ENCODE results near the gene APBA2.

APBA2 gene

DNA sequence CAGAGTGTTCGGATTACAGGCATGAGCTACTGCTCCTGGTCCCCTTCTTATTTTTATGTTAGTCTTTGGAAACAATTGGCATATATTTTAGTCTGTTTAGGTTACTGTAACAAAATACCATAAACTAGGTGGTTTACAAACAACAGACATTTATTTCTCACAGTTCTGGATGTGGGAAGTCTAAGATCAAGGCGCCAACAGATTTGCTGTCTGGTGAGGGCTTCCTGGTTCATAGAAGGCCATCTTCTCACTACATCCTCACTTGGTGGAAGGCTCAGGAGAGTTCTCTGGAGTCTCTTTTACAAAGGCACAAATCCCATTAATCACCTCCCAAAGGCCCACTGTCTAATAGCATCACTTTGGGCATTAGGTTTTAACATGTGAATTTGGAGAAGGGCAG, 101.0 kb downstream of the APBA2 start:
- no peak for DNase-seq

DNA sequence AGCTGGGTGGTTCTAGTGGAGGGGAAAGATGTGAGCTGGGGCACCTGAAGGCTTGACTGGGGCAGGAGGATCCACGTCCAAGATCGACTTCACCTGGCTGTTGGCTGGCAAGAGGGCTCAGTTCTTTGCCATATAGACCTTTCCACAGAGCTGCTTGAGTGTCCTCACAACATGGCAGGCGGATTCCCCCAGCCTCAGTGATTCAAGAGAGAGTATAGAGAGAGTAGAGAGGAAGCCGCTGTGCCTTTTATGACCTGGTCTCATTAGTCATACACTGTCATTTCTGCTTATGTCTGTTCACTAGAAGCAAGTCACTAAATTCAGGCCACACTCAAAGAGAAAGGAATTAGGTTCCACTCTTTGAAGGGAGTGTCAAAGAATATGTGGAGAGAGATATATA, 101.6 kb downstream of the APBA2 start:
- DNase-seq, result no peak

DNA sequence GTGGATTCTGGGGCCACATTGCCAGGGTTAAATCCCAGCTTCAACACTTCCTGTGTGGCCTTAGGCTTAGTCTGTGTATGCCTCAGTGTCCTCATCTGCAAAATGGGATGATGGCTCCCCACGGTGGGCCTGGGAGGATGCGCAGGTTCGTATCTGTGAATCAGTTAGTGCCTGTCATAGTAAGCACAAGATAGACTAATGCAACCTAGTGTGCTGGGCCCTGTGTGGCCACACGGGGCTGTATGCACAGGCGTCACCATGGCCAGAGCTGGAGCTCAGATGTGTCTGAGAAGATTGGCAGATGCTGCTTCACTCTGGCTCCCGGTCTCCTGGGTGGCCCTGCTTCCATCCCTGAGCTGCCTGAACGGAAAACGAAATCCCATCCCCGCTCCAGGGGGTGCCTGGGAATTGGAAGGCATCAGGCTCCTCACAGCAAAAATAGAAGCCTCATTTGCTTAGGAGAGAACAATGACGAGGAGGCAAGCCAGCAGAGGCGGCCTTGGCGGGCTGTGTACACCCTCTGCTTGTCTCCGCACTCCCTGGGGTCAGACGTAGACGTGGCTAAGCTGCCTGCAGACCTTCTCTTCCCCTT, 103.6 kb downstream of the APBA2 start:
- DNase-seq, result no peak

DNA sequence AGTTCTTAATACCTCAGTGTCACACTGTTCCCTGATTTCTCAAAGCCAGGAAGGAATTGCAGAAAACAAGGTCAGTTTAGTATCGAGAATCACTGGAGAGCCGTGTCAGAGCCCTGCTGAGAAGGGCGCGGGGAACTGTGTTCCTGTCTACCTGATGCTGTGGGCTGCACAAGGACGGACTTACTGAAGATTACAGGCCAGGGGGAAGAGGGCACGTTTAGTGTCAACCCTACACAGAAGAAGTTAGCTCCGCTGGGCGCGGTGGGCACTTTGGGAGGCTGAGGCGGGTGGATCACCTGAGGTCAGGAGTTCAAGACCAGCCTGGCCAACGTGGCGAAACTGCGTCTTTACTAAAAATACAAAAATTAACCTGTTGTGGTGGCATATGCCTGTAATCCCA, 104.1 kb downstream of the APBA2 start:
- DNase-seq, result no peak

DNA sequence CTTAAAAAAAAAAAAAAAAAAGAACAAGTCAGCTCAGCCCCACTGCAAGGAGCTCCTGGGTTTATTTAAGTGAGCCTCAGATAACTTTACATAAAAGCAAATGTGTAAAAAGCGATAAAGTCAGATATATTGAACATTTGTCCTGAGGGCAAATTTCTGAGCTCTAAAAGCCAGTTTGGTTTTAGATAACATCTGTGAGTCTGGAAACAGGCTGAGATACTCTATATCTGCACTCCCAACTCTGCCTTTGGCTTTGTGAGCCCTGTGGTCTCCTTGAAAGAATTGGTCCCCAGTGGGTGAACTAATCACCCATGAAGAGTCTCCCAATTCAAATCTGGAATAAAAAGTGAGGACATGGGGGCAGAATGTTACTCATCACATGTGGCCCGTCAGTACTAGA, 104.6 kb downstream of the APBA2 start:
- DNase-seq, result no peak

DNA sequence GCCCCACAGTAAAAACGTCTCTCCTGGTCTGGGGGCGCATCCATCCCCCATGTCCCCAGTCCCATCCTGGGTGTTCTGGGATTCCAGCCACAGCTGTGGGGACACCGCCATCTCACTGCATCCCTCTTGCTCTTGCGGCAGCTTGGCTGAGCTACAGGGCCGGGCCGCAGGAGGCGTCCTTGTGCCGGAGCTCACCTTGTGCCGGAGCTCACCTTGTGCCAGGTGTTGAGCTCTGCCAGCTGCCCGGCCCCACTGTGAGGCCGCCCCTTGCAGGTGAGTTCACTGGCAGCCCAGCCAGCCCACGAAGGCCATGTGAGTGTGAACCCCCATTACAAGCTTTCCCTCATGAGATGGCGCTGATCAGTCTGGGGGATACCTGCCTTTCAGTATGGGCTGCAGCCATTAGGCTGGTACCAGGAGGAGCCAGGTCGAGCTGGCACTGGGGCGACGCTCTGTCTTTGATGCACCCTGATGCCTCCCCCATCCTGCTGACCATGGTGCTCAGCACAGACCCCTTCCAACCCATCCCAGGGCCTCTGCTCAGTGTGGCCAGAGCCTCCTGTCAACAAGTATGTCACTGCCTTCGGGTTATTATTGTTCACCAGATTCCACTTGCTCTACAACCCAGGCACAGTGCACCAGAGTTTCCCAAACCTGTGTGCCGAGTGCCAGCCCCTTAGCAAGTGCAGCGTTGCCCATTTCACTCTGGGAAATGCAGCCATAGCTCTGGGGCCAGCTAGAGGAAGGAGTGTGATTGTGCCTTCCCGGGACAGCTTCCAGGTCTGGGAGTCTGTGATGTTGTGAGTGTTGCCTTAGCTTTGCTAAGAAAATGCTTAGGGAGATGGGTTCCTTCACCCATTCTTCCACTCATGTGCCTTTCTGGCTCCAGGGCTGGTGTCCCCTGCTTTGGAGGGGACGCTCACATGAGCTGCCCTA, 105.7 kb downstream of the APBA2 start:
- DNase-seq, result no peak

DNA sequence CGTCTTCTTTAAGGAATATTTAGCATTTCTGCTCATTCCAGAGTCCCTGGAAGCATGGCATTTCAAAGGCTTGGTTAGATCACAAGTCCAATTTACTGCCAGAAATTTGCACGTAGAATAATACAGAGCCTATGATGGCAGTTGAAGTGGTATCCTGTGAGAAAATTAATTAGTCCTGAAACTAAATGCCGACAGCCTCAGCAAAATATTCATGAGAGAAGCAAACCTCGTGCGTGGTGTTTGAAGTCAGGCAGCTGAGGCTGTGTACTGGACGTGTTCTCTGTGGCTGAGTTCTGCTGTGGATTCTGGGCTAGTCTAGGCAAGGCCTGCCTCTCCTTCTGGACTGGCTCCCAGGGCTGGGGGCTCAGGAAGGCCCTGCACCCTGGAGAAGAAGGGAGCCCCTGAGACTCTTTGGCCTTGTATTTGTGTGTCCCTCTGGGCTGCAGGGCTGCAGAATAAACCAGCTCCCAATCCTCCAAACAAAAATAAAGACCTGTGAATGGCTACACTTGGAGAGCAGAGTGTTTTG, 106.6 kb downstream of the APBA2 start:
- DNase-seq, result no peak

DNA sequence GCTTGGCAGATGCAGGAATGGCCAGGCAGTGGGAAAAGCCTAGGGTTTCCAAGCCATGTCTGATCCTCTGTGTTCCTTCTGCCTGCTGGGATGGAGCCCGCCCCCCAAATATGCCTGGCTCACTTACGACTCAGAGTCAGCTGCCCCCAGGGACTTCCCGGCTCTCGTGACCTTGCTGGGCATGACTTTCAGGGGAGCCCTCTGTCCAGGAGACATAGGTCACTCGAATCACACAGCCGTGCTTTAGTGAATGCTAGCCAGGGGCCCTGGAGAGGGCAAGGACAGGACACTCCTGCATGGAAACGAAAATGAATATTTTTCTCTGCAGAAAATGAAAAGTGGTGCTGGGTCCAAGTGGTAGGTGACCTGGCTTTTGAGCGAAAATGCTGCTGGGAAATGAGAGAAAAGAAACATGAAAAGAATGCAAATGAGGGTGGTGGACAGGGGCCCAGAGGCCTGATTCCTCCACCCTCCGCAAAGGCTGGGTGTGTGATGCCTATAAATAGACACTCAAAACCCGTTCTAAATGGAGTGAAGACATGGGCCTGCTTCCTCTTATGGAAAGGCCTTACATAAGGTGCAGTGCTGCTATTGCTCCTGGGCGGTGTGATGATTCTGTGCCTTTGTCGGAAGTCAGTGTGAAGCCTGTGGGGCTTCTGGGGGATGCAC, 107.4 kb downstream of the APBA2 start:
- no peak for DNase-seq

DNA sequence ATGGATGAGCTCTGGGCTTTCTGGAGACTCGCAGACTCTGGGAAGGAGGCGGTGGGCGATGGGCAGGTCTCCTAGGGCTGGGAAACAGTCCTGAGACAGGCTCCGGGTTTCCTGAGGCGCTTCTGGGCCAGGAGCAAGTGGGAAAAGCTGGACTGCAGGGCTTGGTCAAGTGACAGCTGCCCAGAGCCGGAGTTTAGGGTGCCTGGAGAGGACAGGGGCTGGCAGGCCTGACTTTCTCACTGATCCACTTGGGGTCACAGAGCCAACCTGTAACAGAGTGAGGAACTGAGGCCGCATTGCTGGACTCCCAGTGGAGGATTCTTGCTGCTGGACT, 107.9 kb downstream of the APBA2 start:
- no peak for DNase-seq

DNA sequence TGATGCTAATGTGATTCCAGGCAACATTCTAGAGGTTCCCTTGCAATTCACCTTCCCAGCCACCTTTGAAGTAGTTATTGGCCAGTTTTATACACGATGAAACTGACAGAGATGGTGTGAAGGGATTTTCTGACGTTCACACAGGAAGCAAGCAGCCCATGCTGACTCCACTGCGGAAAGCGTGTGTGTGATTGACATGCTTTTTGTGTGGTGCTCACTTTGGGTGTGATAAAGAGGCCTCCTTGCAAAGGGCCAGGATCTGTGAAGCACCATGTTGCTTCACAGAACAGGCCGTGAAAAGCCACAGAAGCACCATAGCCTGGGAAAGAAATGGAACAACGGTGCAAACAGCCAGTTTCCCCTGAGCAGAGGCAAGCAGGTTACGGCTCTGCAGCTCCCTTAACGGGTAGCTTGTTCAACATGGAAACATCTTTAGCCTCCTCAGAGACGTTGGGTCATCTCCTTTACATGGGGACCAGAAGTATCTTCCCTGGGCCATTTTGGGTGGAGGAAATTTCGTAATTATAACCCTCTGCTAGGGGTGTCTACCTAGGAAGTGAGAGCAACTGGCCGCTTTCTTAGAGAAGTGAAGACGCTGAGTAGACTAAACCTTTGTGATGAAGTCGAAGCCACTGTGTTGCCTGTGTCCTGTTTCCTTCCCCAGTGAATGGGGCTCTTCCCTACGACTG, 108.5 kb downstream of the APBA2 start:
- no peak for DNase-seq

DNA sequence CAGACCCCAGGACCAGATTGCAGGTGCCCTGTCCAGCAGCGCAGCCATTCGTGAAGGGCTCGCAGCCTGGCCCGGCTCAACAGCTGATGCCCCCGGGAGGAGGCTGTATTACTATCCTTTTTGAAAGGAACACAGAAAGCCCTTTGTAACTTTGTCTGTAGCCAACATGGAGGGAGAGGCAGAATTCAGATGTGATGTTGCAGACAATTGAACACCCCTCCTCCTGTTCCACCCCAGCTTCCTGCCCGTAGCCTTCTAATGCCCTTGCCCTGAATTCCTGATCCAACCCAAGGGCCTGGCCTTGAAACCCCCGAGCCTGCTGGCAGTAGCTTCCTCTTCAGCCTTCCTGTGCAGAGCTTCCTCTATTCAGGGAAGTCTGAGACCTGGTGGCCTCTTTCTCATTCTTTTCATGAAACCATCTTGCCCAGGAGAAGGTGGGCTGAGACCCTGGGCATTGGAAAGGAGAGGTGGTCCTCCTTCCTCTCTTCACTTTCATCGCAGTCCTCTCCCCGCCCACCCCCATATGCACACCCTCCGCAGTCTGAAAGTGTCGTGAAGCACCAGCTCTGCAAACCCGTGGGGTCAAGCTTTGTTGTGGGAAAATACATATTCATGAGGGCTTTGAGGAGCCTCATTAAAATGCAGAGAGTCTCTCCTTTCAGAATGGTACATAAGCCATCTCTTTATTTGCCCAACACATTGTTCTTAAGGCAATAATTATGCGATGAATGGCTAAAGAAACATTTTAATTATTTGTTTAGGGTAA, 109.2 kb downstream of the APBA2 start:
- no peak for DNase-seq

DNA sequence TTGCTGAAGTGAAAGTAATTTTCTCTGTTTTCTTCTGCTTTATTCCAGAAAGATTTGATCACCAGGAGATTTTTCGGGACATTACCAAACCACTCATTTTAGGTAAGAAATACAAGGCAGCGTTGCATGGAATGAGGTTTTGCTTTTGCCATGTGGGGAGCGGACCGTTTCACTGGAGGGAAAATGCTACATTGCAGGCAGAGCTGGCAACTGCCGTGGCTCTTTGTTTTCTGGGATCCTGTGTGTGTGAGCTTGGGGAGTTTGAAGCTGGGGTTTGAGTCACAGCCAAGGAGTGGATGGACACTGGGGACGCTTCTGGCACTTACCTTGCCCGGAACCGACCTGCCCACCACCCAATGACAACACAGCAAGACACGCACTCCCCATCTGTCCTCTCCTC, 109.9 kb downstream of the APBA2 start:
- no peak for DNase-seq

DNA sequence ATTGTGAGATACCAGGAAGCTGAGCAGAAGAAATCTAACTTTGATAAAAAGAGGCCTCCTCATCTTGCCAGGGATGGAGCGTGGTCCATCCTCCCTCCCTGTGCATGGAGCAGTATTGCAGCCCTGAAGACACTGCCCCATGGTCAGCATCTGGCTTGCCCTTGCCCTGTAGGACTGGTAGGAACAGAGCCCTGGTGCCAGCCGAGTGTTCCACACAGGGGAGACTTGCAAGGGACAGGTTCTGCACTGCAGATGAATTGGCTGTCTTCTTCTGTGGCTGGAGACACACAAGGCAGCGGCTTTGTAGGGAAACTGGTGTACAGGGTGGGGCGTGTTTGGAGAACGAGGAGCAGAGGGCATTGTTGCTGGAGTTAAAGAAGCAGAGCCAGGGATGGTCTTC, 110.5 kb downstream of the APBA2 start:
- DNase-seq, result no peak

DNA sequence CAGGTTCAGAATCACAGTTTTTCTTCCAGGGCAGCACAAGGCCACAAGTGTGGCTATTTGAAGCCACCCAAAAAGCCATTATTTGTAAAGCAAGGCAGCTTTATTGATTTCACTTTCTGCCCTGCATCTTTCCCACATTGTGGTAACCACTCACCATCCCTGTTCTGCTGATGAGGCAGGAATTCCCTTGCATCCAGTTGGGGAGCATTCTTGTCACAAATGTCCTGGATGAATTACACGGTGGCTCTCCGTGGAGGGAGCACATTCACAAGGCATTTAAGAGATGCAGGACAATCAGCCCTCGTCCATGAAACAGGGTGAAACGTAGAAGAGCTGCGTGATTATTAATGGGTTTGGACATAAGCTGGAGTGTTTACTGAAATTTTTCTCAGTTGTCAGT, 111.2 kb downstream of the APBA2 start:
- no peak for DNase-seq

DNA sequence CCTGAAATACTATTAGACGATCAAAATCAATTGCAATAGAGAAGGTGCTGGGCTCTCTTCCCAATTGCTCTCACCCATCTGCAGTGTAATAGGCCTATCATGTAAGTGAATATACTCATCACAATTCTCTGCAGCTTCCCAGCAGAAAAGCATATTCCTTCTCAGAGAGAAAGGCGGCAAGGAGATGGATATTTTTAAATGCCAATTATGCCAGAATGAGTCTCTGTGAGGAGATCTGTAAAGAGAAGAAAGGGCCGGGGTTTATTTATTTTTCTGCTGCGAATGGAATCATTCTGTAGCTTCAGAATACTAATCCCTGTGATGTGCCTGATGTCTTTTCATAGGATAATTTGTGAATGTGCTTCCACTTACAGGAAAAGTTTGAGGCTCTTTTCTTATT, 112.0 kb downstream of the APBA2 start:
- no peak for DNase-seq

DNA sequence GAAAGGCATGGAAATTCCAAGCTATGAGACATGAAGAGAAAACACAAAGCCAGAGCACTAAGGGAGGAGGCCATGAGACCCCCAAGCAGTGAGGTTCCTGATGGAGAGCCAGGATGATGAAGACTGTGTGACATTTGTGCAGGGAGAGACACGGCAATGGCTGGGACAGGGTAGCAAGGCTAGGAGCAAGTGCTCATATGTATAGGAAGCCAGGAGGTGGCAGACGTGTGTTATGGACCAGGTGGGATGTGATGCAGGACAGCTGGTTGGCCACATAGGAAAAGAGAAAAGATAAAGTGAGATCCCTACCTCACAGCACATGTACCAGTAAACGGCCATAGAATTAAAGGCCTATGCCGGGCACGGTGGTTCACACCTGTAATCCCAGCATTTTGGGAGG, 112.7 kb downstream of the APBA2 start:
- DNase-seq, result no peak

DNA sequence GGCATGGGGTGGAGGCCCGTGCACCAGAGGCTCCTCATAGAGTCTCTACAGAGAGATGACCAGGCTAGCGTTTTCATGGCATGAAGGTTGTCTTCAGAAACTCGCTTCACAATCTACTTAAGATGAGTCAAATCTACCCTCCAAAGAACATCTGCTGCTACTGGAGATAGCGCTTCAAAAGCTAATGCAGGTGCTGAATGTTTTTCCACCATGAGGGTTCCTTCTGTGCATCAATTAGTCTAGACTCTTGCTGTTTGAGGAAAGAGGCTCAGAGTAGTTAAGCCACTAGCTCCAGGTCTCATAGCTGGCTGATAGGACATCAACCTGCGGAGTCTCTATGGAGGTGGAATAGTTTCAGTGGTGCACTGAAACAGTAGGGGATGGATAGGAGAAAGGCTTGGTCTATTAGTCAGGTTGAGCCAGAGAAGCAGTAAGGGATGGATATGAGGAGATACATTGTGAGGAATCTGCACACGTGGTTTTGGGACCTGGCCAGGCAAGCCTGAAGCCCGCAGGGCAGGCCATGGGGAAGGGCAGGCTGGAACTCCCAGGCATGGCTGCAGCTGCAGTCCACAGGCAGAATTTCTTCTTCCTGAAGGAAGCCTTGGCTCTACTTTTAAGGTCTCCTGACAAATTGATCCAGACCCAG, 117.5 kb downstream of the APBA2 start:
- no peak for DNase-seq

DNA sequence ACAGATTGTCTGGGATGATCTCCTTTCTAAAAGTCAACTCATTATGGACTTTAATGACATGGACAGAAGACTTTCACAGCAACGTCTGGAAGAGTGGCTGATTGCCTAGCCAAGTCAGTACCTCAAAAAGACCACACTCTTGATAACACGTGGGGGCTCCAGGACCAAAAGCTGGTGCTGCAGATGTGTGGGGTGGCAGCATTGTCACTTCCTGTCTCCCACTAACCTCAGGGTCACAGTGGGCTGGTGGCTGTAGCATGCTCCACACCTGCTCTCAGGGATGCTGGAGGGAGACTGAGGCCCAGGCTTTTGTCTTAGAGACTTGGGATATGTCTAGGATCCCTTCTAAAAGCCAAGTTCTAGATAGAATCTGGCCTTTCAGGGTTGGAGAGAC, 118.1 kb downstream of the APBA2 start:
- no peak for DNase-seq

DNA sequence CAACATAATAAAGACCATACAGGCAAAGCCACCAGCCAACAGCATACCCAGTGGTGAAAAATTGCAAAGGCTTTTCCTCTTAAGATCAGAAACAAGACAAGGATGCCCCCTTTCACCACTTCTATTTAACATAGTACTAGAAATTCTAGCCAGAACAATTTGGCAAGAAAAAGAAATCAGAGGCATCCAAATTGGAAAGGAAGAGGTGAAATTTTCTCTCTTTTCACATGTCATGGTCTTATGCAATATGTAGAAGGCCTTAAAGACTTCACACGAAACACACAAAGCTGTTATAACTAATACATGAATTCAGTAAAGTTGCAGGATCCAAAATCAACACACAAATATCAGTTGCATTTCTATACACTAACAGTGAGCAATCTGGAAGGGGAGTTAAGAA, 120.2 kb downstream of the APBA2 start:
- DNase-seq, result no peak

DNA sequence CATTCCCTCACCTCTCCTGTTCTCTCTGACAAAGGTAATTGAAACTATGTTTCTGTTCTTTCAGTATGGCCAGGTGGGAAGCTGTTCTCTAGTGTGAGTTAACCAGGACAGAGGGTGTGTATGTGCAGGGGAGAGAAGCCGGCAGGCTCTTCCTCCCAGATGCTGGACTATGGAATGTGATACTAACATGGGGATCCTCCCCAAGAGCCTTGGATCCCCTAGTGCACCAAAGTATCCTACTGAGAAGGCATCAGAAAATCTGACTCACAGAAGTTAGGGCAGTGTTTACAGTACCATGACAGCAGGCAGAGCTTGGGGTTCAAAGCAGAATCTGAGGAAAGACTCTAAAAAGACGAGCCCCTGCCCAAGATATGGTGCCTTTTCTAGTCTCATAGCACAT, 123.1 kb downstream of the APBA2 start:
- DNase-seq, result no peak

DNA sequence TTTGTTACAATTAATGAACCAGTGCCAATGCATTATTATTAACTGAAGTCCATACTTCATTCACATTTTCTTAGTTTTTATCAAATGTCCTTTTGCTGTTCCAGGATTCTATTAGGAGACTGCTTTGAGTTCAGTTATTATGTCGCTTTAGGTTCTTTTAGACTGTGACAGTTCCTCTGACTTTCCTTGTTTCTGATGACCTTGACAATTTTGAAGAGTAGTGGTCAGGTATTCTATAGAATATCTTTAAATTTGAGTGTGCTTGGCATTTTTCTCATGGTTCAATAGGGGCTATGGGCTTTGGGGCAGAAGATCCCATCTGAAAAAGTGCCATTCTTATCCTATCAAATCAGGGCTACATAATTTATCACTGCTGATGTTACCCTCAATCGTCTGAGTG, 126.3 kb downstream of the APBA2 start:
- DNase-seq, result no peak

DNA sequence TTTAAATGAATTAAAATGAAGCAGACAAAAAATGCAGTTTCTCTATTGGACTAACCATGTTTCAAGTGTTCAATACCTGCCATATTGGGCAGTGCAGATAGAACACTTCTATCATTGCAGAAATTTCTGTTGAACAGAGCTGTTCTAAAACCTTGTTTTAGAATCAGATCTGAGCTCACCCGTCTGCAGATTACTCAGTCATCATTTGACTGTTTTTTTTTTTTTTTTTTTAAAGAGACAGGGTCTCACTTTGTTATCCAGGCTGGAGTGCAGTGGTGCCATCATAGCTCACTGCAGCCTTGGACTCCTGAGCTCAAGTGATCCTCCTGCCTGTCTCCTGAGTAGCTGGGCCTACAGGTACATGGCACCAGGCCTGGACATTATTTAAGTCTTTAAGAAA, 128.7 kb downstream of the APBA2 start:
- no peak for DNase-seq
